ENCODE data around the gene PCDH8. TPM values are rescaled to one million over a fixed set of nuclear protein-coding genes. Genes with fewer than 3 reads are reported as not detected.

PCDH8 gene, protein sequence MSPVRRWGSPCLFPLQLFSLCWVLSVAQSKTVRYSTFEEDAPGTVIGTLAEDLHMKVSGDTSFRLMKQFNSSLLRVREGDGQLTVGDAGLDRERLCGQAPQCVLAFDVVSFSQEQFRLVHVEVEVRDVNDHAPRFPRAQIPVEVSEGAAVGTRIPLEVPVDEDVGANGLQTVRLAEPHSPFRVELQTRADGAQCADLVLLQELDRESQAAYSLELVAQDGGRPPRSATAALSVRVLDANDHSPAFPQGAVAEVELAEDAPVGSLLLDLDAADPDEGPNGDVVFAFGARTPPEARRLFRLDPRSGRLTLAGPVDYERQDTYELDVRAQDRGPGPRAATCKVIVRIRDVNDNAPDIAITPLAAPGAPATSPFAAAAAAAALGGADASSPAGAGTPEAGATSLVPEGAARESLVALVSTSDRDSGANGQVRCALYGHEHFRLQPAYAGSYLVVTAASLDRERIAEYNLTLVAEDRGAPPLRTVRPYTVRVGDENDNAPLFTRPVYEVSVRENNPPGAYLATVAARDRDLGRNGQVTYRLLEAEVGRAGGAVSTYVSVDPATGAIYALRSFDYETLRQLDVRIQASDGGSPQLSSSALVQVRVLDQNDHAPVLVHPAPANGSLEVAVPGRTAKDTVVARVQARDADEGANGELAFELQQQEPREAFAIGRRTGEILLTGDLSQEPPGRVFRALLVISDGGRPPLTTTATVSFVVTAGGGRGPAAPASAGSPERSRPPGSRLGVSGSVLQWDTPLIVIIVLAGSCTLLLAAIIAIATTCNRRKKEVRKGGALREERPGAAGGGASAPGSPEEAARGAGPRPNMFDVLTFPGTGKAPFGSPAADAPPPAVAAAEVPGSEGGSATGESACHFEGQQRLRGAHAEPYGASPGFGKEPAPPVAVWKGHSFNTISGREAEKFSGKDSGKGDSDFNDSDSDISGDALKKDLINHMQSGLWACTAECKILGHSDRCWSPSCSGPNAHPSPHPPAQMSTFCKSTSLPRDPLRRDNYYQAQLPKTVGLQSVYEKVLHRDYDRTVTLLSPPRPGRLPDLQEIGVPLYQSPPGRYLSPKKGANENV
- not detected in 2 replicates for total RNA-seq

DNA sequence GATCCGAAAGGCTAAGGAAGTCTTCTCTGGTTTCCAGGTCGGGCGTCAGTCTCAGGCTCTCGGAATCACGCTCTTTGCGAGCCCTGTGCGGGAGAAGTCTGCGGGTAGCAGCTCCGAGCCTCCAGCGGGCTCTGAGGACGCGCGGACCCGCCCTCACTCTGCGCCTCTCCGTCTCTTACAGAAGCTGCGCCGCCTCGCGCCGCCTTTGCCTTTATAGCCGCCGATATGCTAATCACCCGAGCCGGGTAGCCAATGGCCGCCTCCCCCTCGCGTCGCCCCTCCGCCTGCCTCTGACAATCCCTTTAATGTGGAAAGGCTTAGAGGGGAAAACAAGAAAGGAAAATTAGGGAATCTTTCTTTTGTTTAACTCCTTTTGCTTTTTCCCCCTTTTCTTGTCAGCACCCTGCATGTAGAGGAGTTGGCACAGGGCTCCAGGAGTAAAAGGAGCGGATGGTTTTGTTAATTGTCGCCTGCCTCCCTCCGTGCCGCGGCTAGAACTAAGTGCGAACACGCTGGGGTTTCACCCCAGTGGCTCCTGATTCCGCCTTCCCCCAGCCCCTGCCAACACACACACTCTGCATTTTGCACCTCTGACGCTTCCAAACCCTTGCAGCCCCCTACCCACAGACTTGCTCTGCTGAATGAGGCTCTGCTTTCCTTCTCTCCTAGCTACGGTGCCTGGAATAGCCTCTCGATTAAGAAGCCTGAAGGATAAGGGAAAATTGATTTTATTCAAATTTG lies at the start of gene PCDH8:
PCDH8 (minus strand) TSS at position 186 of the 741 bp plus-strand sequence. CDS start 204 bp downstream, outside the sequence.

Other genes starting within 250 kb of the PCDH8 start
- 1.7 and 3.3 TPM in 2 replicates for gene HNRNPA1L2, start 206.2 kb downstream of the PCDH8 start, total RNA-seq
- gene SUGT1, start 195.8 kb downstream of the PCDH8 start, total RNA-seq: 55.5 and 95.9 TPM in 2 replicates
- gene CNMD, start 108.8 kb downstream of the PCDH8 start, total RNA-seq: not detected in 2 replicates
- gene OLFM4, start 180.2 kb upstream of the PCDH8 start, total RNA-seq: not detected in 2 replicates